Measurements from ENCODE around the gene DNASE1L2. TPM values are rescaled to one million over a fixed set of nuclear protein-coding genes. Genes with fewer than 3 reads are reported as not detected.

Gene DNASE1L2
- total RNA-seq, 3 donors from 2014 or later = 0.52 to 1.1 (median 0.86) TPM

GRCh38 chr16:2271848-2272461 lies 35.7 kb downstream of the DNASE1L2 start:
- DNase-seq (no peak), ATAC-seq (no peak)
- Mint-ChIP-seq H3K27me3 (ENCODE audit: low read depth) (no peaks in the 10 kb centered on the region), H3K36me3 (ENCODE audit: insufficient read depth) (peaks cover 1% of the 10 kb centered on the region), H3K4me1 (ENCODE audit: low read depth) (peaks cover 11% of the 10 kb centered on the region), H3K4me3 (no peak overlapping the region), H3K9me3 (no peaks in the 10 kb centered on the region)

DNA sequence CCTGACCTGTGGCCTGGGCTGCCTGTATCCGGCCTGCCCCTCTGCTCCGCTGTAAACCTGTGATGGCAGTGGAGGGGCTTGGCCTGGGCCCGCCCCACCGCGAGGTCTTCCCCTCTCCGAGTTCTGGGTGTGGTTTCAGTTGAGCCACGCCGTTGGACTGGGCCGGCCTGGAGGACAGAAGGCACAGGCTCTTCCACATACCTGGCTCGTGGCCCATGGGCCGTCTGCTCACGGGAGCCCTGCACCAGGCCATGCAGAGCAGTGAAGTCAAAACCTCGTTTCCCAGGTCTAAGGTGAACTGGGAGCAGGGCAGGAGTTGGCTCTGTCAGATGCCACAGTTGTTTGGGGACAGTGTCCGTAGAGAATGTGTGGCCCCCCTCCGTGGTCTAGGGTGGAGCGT lies 37.2 kb downstream of the DNASE1L2 start:
- Mint-ChIP-seq H3K27me3 (ENCODE audit: low read depth) (no peaks in the 10 kb centered on the region), H3K36me3 (ENCODE audit: insufficient read depth) (no peaks in the 10 kb centered on the region), H3K4me1 (ENCODE audit: low read depth) (peaks cover 10% of the 10 kb centered on the region), H3K4me3 (no peak overlapping the region), H3K9me3 (no peaks in the 10 kb centered on the region)
- ATAC-seq = no peak
- no peak for DNase-seq

DNA sequence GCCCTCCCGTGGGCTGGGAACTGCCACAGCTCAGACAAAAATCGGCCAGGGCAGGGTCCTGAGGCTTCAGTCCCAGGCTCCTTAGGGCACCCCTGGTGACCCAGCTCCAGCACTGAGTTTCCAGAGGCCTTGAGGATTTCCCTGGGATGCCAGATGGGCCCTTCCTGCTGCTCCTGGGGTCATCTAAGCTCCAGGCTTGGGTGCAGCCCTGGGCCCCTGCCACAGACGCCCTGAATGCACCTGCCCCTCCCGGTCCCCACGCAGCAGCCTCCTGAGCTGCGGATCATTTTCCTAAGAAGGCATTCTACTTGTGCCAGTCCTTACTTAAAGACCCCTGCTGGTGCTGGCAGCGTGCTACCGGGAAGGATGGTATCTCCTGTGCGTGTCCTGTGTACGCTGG lies 37.7 kb downstream of the DNASE1L2 start:
- Mint-ChIP-seq H3K9me3 (no peaks in the 10 kb centered on the region), H3K4me3 (no peak overlapping the region), H3K27me3 (ENCODE audit: low read depth) (no peaks in the 10 kb centered on the region), H3K36me3 (ENCODE audit: insufficient read depth) (no peaks in the 10 kb centered on the region), H3K4me1 (ENCODE audit: low read depth) (peaks cover 10% of the 10 kb centered on the region)
- DNase-seq (no peak), ATAC-seq (no peak)

DNA sequence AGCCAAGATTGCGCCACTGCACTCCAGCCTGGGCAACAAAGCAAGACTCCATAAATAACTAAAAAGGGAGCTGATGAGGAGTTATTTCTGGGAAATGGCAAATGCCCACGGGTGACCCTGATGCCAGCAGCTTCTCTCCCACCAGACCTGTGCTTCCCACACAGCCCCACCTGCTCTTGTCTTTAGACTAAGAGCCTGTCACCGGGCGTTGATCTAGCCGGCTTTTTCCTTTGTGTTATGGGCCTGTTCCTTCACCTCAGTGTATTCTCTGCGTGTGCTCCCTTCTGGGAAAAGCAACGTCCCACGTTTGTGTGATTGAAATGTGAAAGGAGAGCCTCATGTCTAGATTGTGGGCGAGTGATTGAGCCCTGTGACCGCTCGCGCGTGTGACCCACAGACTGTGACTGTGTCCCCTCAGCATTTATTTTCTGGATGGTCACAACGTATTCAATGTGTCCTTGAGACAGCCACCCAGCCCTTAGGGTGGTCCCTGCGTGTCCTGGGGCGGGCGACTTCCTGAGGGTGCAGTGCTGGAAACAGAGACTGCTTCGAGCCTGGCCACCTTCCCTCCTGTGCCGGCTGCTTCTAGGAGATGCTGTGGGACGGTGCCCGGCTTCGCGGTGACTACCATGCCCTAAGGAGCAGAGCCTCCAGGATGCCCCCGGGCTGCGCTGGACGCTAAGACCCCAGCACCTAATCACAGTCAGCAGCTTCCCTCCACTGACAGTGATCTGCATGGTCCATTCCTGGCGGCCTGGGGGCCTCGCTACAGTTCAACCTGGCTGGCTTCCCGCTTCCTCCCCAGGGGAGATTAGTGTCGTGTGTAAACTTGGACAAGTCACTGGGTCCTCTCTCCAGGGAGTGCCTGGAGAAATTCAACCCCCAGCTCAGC lies 39.5 kb downstream of the DNASE1L2 start:
- DNase-seq (no peak), ATAC-seq (no peak)
- H3K4me3 Mint-ChIP-seq = no peak overlapping the region
- H3K4me1 Mint-ChIP-seq (ENCODE audit: low read depth) = no peaks in the 10 kb centered on the region
- H3K36me3 Mint-ChIP-seq (ENCODE audit: insufficient read depth) = no peaks in the 10 kb centered on the region
- no peaks in the 10 kb centered on the region for H3K9me3 Mint-ChIP-seq
- no peaks in the 10 kb centered on the region for H3K27me3 Mint-ChIP-seq (ENCODE audit: low read depth)

GRCh38 chr16:2276368-2277195 lies 40.3 kb downstream of the DNASE1L2 start:
- no peak for ATAC-seq
- Mint-ChIP-seq H3K9me3 (no peaks in the 10 kb centered on the region), H3K4me3 (no peak overlapping the region), H3K4me1 (ENCODE audit: low read depth) (no peaks in the 10 kb centered on the region), H3K36me3 (ENCODE audit: insufficient read depth) (no peaks in the 10 kb centered on the region), H3K27me3 (ENCODE audit: low read depth) (no peaks in the 10 kb centered on the region)
- no peak for DNase-seq

DNA sequence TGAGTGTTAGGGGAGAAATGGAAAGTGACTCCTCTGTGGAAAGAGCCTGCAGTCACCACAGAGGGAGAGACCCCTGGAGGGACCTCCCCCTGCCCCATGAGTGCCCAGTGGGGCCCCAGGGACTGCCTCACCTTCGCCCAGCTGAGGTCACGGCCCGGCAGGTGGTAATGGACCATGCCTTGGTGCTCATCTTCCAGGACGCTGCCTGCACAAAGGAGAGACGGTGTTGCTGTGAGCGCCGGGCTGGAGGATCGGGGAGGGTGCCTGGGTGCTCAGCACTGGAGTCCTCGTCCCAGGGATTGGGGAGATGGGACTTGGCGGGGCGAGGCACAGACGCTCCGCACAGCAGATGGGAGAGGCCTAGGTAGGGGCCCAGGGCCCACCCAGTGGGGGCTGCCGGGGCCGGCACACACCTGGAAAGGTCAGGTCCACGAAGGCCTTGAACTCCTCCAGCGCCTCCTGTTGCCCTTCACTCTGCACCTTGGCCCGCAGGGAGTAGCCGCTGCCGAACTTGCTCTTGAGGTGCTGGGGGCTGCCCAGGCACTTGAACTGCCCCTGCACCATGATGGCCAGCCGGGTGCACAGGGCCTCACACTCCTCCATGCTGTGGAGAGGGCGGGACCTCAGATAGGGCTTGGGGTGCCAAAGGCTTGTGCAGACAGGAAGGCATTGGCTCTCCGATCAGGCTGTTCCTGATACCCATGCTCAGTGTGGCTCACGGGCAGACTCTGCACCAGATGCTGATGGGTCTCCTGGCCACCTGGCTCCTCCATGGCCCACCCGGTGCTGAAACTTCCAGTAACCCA lies 41.4 kb downstream of the DNASE1L2 start:
- DNase-seq = no peak
- ATAC-seq = no peak
- H3K36me3 Mint-ChIP-seq (ENCODE audit: insufficient read depth) = no peaks in the 10 kb centered on the region
- H3K27me3 Mint-ChIP-seq (ENCODE audit: low read depth) = no peaks in the 10 kb centered on the region
- no peak overlapping the region for H3K4me3 Mint-ChIP-seq
- H3K9me3 Mint-ChIP-seq = no peaks in the 10 kb centered on the region
- no peaks in the 10 kb centered on the region for H3K4me1 Mint-ChIP-seq (ENCODE audit: low read depth)

- Mint-ChIP-seq H3K4me3 (no peak overlapping the region), H3K4me1 (ENCODE audit: low read depth) (no peaks in the 10 kb centered on the region), H3K9me3 (no peaks in the 10 kb centered on the region), H3K27me3 (ENCODE audit: low read depth) (no peaks in the 10 kb centered on the region), H3K36me3 (ENCODE audit: insufficient read depth) (no peaks in the 10 kb centered on the region)
- ATAC-seq = no peak
- no peak for DNase-seq
Observed at GRCh38 chr16:2278272-2278608, 42.0 kb downstream of the DNASE1L2 start.

DNA sequence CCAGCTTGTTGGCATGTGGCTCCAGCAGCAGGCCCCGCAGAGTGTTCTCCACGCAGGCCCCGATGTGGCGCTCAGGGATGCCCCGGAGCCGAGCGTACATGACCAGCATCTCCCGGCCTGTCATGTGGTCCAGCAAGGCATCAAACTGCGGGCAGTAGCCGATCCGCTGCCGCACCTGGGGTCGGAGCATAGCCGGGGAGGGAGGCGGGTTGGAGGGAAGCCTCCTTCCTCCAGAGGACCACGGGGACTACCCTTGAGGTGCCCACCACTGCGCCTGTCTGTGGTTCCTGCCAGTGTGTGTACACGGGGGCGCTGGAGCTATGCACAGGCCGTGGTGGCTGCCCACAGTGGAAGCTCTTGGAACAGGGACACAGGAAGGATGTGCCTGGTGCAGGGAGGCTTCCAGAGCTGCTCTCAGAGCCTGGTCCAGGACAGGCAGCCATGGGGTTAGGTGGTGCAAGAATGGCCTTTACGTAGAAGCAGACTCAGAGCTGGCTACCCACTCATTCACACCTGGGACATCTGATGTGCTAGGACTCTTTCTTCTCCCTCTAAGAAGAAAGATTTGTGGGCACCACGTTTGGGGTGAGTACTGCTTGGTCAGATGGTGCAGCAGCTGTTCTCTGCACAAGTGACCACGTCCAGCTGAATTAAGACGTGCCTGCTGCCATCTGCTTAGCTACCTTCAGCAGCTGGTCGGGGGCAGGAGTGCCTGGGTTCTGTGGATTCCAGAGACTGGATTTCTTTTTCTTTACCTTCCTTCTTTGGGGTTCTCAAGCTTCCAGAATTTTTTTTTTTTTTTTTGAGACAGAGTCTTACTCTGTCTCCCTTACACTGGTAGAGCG lies 42.9 kb downstream of the DNASE1L2 start:
- no peaks in the 10 kb centered on the region for H3K27me3 Mint-ChIP-seq (ENCODE audit: low read depth)
- ATAC-seq (no peak), DNase-seq (no peak)
- H3K36me3 Mint-ChIP-seq (ENCODE audit: insufficient read depth) = peaks cover 3% of the 10 kb centered on the region
- H3K4me1 Mint-ChIP-seq (ENCODE audit: low read depth) = no peaks in the 10 kb centered on the region
- no peaks in the 10 kb centered on the region for H3K9me3 Mint-ChIP-seq
- H3K4me3 Mint-ChIP-seq = no peak overlapping the region

- Mint-ChIP-seq H3K9me3 (no peaks in the 10 kb centered on the region), H3K27me3 (ENCODE audit: low read depth) (no peaks in the 10 kb centered on the region), H3K36me3 (ENCODE audit: insufficient read depth) (peaks cover 3% of the 10 kb centered on the region), H3K4me3 (no peak overlapping the region), H3K4me1 (ENCODE audit: low read depth) (no peaks in the 10 kb centered on the region)
- DNase-seq (no peak), ATAC-seq (no peak)
Observed at GRCh38 chr16:2280461-2280860, 44.2 kb downstream of the DNASE1L2 start.

DNA sequence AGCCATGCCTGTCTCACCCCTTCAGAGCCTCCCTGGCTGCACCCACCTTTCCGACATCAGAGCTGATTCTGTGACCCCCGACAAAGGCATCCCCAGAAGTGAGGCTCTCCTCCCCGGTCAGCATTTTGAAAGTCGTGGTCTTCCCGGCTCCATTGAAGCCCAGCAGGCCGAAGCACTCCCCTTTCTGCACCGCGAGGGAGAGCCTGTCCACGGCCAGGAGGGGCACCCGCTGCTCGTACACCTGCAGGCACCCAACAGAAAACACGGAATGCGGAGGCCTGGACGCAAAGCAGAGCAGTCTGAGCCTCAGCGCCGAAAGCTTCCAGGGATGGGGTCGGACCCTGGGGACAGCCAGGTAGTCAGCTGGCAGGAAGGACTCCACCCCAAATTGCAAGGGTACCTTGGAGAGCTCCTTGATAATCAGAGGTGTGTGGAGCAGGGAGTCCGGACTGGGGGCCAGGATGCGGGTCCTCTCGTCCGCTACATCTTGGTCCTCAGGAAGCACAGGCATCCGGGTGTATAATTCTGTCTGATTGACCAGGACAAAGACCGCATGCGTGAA lies 44.8 kb downstream of the DNASE1L2 start:
- Mint-ChIP-seq H3K9me3 (no peaks in the 10 kb centered on the region), H3K27me3 (ENCODE audit: low read depth) (no peaks in the 10 kb centered on the region), H3K4me3 (no peak overlapping the region), H3K4me1 (ENCODE audit: low read depth) (no peaks in the 10 kb centered on the region), H3K36me3 (ENCODE audit: insufficient read depth) (peaks cover 3% of the 10 kb centered on the region)
- ATAC-seq (no peak), DNase-seq (no peak)

GRCh38 chr16:2282262-2282661 lies 46.0 kb downstream of the DNASE1L2 start:
- Mint-ChIP-seq H3K4me3 (no peak overlapping the region), H3K27me3 (ENCODE audit: low read depth) (no peaks in the 10 kb centered on the region), H3K4me1 (ENCODE audit: low read depth) (no peaks in the 10 kb centered on the region), H3K9me3 (no peaks in the 10 kb centered on the region), H3K36me3 (ENCODE audit: insufficient read depth) (peaks cover 3% of the 10 kb centered on the region)
- no peak for ATAC-seq
- no peak for DNase-seq

GRCh38 chr16:2282866-2283555 lies 46.8 kb downstream of the DNASE1L2 start:
- H3K4me1 Mint-ChIP-seq (ENCODE audit: low read depth) = no peaks in the 10 kb centered on the region
- no peak for ATAC-seq
- H3K9me3 Mint-ChIP-seq = no peaks in the 10 kb centered on the region
- peaks cover 3% of the 10 kb centered on the region for H3K36me3 Mint-ChIP-seq (ENCODE audit: insufficient read depth)
- H3K27me3 Mint-ChIP-seq (ENCODE audit: low read depth) = no peaks in the 10 kb centered on the region
- no peak for DNase-seq
- H3K4me3 Mint-ChIP-seq = no peak overlapping the region

Measured in activated T-cell treated with anti-CD3 and anti-CD28 coated beads, Interleukin-2, amount 50 U/mL, for 4 hours (primary cell).